Measurements from ENCODE around the gene ZDHHC14. TPM values are rescaled to one million over a fixed set of nuclear protein-coding genes. Genes with fewer than 3 reads are reported as not detected.

Gene ZDHHC14
- polyA plus RNA-seq, 1 donor (not counting 4 experiments of a cell fraction or from before 2014, with no cell fraction given) = 6.4 TPM

DNA sequence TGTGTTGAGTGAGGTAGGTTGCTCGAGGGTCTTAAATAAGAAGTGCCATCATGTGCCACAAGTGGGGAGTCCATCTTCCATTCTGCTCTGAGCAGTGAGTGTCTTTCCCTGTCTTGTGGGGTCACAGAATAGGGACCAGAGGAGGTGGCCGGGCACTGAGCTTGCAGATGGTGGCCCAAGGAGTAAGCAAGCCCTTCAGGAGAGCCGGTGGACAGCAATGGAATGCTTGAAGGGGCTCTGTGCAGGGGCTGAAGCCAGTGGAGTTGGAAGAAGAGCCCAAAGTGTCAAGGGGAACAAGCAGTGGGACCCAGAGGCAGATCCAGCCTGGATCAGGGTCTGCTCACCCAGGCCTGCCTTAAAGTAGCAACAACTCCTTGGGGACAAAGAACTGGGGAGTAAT, 228.6 kb downstream of the ZDHHC14 start:
- Histone ChIP-seq H4K20me1 (ENCODE audit: control insufficient read depth, extremely low read depth, insufficient read depth, low read length) (no peaks in the 10 kb centered on the region), H3K27me3 (ENCODE audit: control insufficient read depth, extremely low read depth, insufficient read depth, low read length) (no peaks in the 10 kb centered on the region), H3K9me1 (ENCODE audit: control insufficient read depth, extremely low read depth, insufficient read depth, low read length) (no peaks in the 10 kb centered on the region), H3K27ac (ENCODE audit: control insufficient read depth, insufficient read depth, low read length) (no peak overlapping the region), H3K9ac (ENCODE audit: control insufficient read depth, extremely low read depth, insufficient read depth, low read length) (no peak overlapping the region), H2AFZ (ENCODE audit: control insufficient read depth, low read length) (no peak overlapping the region), H3K4me2 (ENCODE audit: control insufficient read depth, extremely low read depth, insufficient read depth, low read depth, low read length) (no peak overlapping the region), H3K4me1 (ENCODE audit: control insufficient read depth, extremely low read depth, insufficient read depth, low read length) (peaks cover 10% of the 10 kb centered on the region), H3K36me3 (ENCODE audit: control insufficient read depth in 2 of 2, extremely low read depth in 1 of 2, insufficient read depth in 2 of 2, low read length in 2 of 2) (no peaks in the 10 kb centered on the region), H3K79me2 (ENCODE audit: control insufficient read depth, insufficient read depth, low read length) (no peaks in the 10 kb centered on the region), H3K4me3 (ENCODE audit: control insufficient read depth in 2 of 3, extremely low read depth in 1 of 3, insufficient read depth in 2 of 3, low read depth in 1 of 3, low read length in 3 of 3) (no peak overlapping the region), H3K9me3 (ENCODE audit: control insufficient read depth, low read depth, low read length) (no peaks in the 10 kb centered on the region)
- FAIRE-seq (no peak), DNase-seq (ENCODE audit: low read depth, low spot score) (no peak)
- dilution Hi-C loops (cut with MboI; ENCODE audit: extremely low pct_ligation_motif_present, low sequenced_read_pairs) = no loop called here
- TF ChIP-seq CTCF (optimal IDR thresholded peaks at IDR 0.05 in 1 of 3, IDR thresholded peaks at IDR 0.05 in 1 of 3, conservative IDR thresholded peaks at IDR 0.05 in 1 of 3; ENCODE audit: extremely low read depth in 1 of 3, insufficient read depth in 2 of 3, low read length in 3 of 3) (no peak), EZH2 (IDR thresholded peaks at IDR 0.05; ENCODE audit: low read length) (no peak)

DNA sequence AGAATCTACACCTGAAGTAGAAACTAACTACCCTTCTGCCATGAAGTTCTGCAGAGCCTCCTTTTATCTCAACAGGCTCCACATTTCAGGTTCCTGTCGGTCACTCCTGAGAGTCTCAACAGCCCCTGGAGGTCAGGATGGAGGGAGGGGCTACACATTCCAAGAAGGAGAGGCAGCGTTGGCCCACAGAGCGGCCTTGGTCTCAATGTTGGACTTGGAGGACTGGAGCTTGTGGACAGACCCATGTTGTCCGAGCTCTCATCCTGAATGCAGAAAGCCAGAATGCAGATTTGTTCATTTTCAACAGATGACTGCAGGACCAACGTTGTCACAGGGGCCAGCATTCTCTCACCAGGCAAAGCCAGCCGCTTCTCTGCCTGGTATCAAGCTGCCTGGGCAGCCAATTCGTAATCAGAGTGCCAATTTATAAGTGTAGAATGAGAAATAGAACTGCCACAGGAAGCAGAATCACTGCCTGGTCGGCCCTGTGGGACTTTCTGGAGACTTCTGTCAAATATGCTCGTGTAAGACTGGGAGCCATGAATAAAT, 229.5 kb downstream of the ZDHHC14 start:
- Histone ChIP-seq H3K79me2 (ENCODE audit: control insufficient read depth, insufficient read depth, low read length) (no peaks in the 10 kb centered on the region), H3K9me3 (ENCODE audit: control insufficient read depth, low read depth, low read length) (no peaks in the 10 kb centered on the region), H3K9me1 (ENCODE audit: control insufficient read depth, extremely low read depth, insufficient read depth, low read length) (no peaks in the 10 kb centered on the region), H3K27me3 (ENCODE audit: control insufficient read depth, extremely low read depth, insufficient read depth, low read length) (no peaks in the 10 kb centered on the region), H4K20me1 (ENCODE audit: control insufficient read depth, extremely low read depth, insufficient read depth, low read length) (no peaks in the 10 kb centered on the region), H3K4me1 (ENCODE audit: control insufficient read depth, extremely low read depth, insufficient read depth, low read length) (peaks cover 10% of the 10 kb centered on the region), H3K36me3 (ENCODE audit: control insufficient read depth in 2 of 2, extremely low read depth in 1 of 2, insufficient read depth in 2 of 2, low read length in 2 of 2) (no peaks in the 10 kb centered on the region), H3K4me2 (ENCODE audit: control insufficient read depth, extremely low read depth, insufficient read depth, low read depth, low read length) (no peak overlapping the region), H3K9ac (ENCODE audit: control insufficient read depth, extremely low read depth, insufficient read depth, low read length) (no peak overlapping the region), H3K27ac (ENCODE audit: control insufficient read depth, insufficient read depth, low read length) (no peak overlapping the region), H2AFZ (ENCODE audit: control insufficient read depth, low read length) (no peak overlapping the region), H3K4me3 (ENCODE audit: control insufficient read depth in 2 of 3, extremely low read depth in 1 of 3, insufficient read depth in 2 of 3, low read depth in 1 of 3, low read length in 3 of 3) (no peak overlapping the region)
- dilution Hi-C loops (cut with MboI; ENCODE audit: extremely low pct_ligation_motif_present, low sequenced_read_pairs) = no loop called here
- DNase-seq (ENCODE audit: low read depth, low spot score) (no peak), FAIRE-seq (no peak)
- TF ChIP-seq EZH2 (IDR thresholded peaks at IDR 0.05; ENCODE audit: low read length) (no peak), CTCF (optimal IDR thresholded peaks at IDR 0.05 in 1 of 3, IDR thresholded peaks at IDR 0.05 in 1 of 3, conservative IDR thresholded peaks at IDR 0.05 in 1 of 3; ENCODE audit: extremely low read depth in 1 of 3, insufficient read depth in 2 of 3, low read length in 3 of 3) (no peak)
